GM10847 (cell line): ENCODE data around the gene C11orf87.

ENCODE experiments used
- POLR2A ChIP-seq: IDR thresholded peaks from 2 replicates; pipeline ENCODE4 v1.6.1; 2011; ENCODE audit not compliant: insufficient read length; ENCODE audit errors: extremely low read depth

C11orf87 gene

GRCh38 chr11:109421981-109422869 is at the start of gene C11orf87:
TSS of gene C11orf87 (plus strand) at chr11:109422190. CDS start at chr11:109423634, 1,444 bp downstream.
- no peak for TF ChIP-seq POLR2A

GRCh38 chr11:109374032-109374431 is 48.0 kb upstream of the C11orf87 start:
- TF ChIP-seq POLR2A: no peak

GRCh38 chr11:109374441-109374840 is 47.5 kb upstream of the C11orf87 start:
- no peak for TF ChIP-seq POLR2A

- no peak for TF ChIP-seq POLR2A
Observed at GRCh38 chr11:109377039-109377742, 44.8 kb upstream of the C11orf87 start.

GRCh38 chr11:109378034-109378433 is 44.0 kb upstream of the C11orf87 start:
- no peak for TF ChIP-seq POLR2A

- TF ChIP-seq POLR2A: no peak
Observed at GRCh38 chr11:109383306-109383705, 38.7 kb upstream of the C11orf87 start.

GRCh38 chr11:109384873-109385272 is 37.1 kb upstream of the C11orf87 start:
- no peak for TF ChIP-seq POLR2A

GRCh38 chr11:109388982-109389381 is 33.0 kb upstream of the C11orf87 start:
- no peak for TF ChIP-seq POLR2A

- no peak for TF ChIP-seq POLR2A
Observed at GRCh38 chr11:109390752-109391151, 31.2 kb upstream of the C11orf87 start.

GRCh38 chr11:109401545-109401944 is 20.4 kb upstream of the C11orf87 start:
- TF ChIP-seq POLR2A: no peak

GRCh38 chr11:109405671-109406070 is 16.3 kb upstream of the C11orf87 start:
- no peak for TF ChIP-seq POLR2A

- TF ChIP-seq POLR2A: no peak
Observed at GRCh38 chr11:109416601-109417000, 5.4 kb upstream of the C11orf87 start.

GRCh38 chr11:109422870-109423465 is 978 bp downstream of the C11orf87 start:
- TF ChIP-seq POLR2A: no peak

GRCh38 chr11:109423466-109424190 is 1.6 kb downstream of the C11orf87 start:
- TF ChIP-seq POLR2A: no peak

GRCh38 chr11:109424901-109425300 is 2.9 kb downstream of the C11orf87 start:
- TF ChIP-seq POLR2A: no peak
